Vagina (tissue), 2 donors: Measurements from ENCODE around the gene CASP3. TPM values are rescaled to one million over a fixed set of nuclear protein-coding genes. Genes with fewer than 3 reads are reported as not detected.

Experiments
- DNase-seq, 2 donors: peaks; one replicate each; pipeline ENCODE4 v3.0.0-alpha.2; 2017; ENCODE audit errors: extremely low spot score in 2 of 2
- H3K27ac ChIP-seq: fragments of 200-600 bp; sonication (generic); one replicate; pipeline ENCODE4 v1.5.1; 2019
- H3K27me3 ChIP-seq: fragments of 200-600 bp; sonication (generic); one replicate; pipeline ENCODE4 v1.5.1; 2019
- H3K36me3 ChIP-seq, 2 donors: fragments of 200-600 bp; sonication (generic); one replicate each; pipeline ENCODE4 v1.5.1; 2017 to 2019
- H3K4me1 ChIP-seq: fragments of 200-600 bp; sonication (generic); one replicate; pipeline ENCODE4 v1.5.1; 2019
- H3K4me3 ChIP-seq, 2 donors: fragments of 200-600 bp; sonication (generic); 1 replicate in 1 of 2; 2 replicates in 1 of 2; pipeline ENCODE4 v1.5.1; 2016 to 2019
- H3K9me3 ChIP-seq: fragments of 200-600 bp; sonication (generic); one replicate; pipeline ENCODE4 v1.5.1; 2019
- CTCF ChIP-seq, 3 experiments: fragments of 450-650 bp in 2 of 3; fragments of 200-600 bp in 1 of 3; sonication (generic) in 1 of 3; IDR thresholded peaks; one replicate each; pipeline ENCODE4 v1.5.1; 2017 to 2019; ENCODE audit warnings: antibody characterized with exemption in 3 of 3, mild to moderate bottlenecking in 2 of 3, moderate library complexity in 2 of 3
- POLR2A ChIP-seq, 2 donors: fragments of 450-650 bp; IDR thresholded peaks; one replicate each; pipeline ENCODE4 v1.6.1; 2017; ENCODE audit warnings: antibody characterized with exemption in 2 of 2, mild to moderate bottlenecking in 2 of 2, moderate library complexity in 2 of 2
- POLR2AphosphoS5 ChIP-seq, 2 donors: sonication (generic); formaldehyde crosslinking; IDR thresholded peaks; one replicate each; pipeline ENCODE4 v1.9.0; 2017; ENCODE audit warnings: antibody characterized with exemption in 2 of 2, mild to moderate bottlenecking in 2 of 2, low read depth in 1 of 2; ENCODE audit not compliant: insufficient read depth in 1 of 2
- intact Hi-C: fragments of 100-400 bp; cut with DNase I; formaldehyde crosslinking; loops from one replicate; pipeline ENCODE4 v1.15.1; 2023
- total RNA-seq: library from RNA; depleted of rRNA; stranded (reverse); fragments of >200 nt; gene quantifications from one replicate; pipeline ENCODE4 v1.2.3, GENCODE V29; 2016

CASP3 gene
- total RNA-seq, 1 donor from 2014 or later, result 11.3 TPM

GRCh38 chr4:184588893-184589292, 60.4 kb downstream of the CASP3 start:
- no peak overlapping the region for H3K4me3 ChIP-seq
- H3K27me3 ChIP-seq, result no peaks in the 10 kb centered on the region
- intact Hi-C loops, result no loop called here
- no peak for DNase-seq
- H3K4me1 ChIP-seq, result no peaks in the 10 kb centered on the region
- no peaks in the 10 kb centered on the region for H3K9me3 ChIP-seq
- TF ChIP-seq POLR2A (IDR thresholded peaks at IDR 0.05) (no peak), CTCF (IDR thresholded peaks at IDR 0.05) (no peak), POLR2AphosphoS5 (IDR thresholded peaks at IDR 0.05; ENCODE audit: insufficient read depth in 1 of 2, low read depth in 1 of 2) (no peak)
- no peaks in the 10 kb centered on the region for H3K36me3 ChIP-seq
- no peak overlapping the region for H3K27ac ChIP-seq

GRCh38 chr4:184587701-184588100, 61.5 kb downstream of the CASP3 start:
- intact Hi-C loops, result no loop called here
- no peak overlapping the region for H3K27ac ChIP-seq
- TF ChIP-seq POLR2A (IDR thresholded peaks at IDR 0.05) (no peak), CTCF (IDR thresholded peaks at IDR 0.05) (no peak), POLR2AphosphoS5 (IDR thresholded peaks at IDR 0.05; ENCODE audit: insufficient read depth in 1 of 2, low read depth in 1 of 2) (no peak)
- DNase-seq, result no peak
- no peak overlapping the region for H3K4me3 ChIP-seq
- no peaks in the 10 kb centered on the region for H3K9me3 ChIP-seq
- no peaks in the 10 kb centered on the region for H3K36me3 ChIP-seq
- H3K4me1 ChIP-seq, result no peaks in the 10 kb centered on the region
- H3K27me3 ChIP-seq, result no peaks in the 10 kb centered on the region

GRCh38 chr4:184587221-184587620, 62.0 kb downstream of the CASP3 start:
- Histone ChIP-seq H3K4me1 (no peaks in the 10 kb centered on the region), H3K4me3 (no peak overlapping the region), H3K9me3 (no peaks in the 10 kb centered on the region), H3K27ac (no peak overlapping the region), H3K27me3 (no peaks in the 10 kb centered on the region), H3K36me3 (no peaks in the 10 kb centered on the region)
- intact Hi-C loops, result no loop called here
- DNase-seq, result no peak
- TF ChIP-seq POLR2AphosphoS5 (IDR thresholded peaks at IDR 0.05; ENCODE audit: insufficient read depth in 1 of 2, low read depth in 1 of 2), result no peak
- no peak for TF ChIP-seq CTCF (IDR thresholded peaks at IDR 0.05)
- TF ChIP-seq POLR2A (IDR thresholded peaks at IDR 0.05), result no peak

- intact Hi-C loops, result no loop called here
- Histone ChIP-seq H3K4me1 (no peaks in the 10 kb centered on the region), H3K27ac (no peak overlapping the region), H3K4me3 (no peak overlapping the region), H3K27me3 (no peaks in the 10 kb centered on the region), H3K36me3 (no peaks in the 10 kb centered on the region), H3K9me3 (no peaks in the 10 kb centered on the region)
- no peak for DNase-seq
- TF ChIP-seq POLR2AphosphoS5 (IDR thresholded peaks at IDR 0.05; ENCODE audit: insufficient read depth in 1 of 2, low read depth in 1 of 2), result no peak
- no peak for TF ChIP-seq CTCF (IDR thresholded peaks at IDR 0.05)
- TF ChIP-seq POLR2A (IDR thresholded peaks at IDR 0.05), result no peak
Observed at GRCh38 chr4:184583738-184584502, 65.3 kb downstream of the CASP3 start.

Other genes with a start within 250 kb of the CASP3 start
- gene IRF2, start 174.9 kb downstream of the CASP3 start, total RNA-seq, result 18.7 TPM
- 14.0 TPM for gene PRIMPOL, start 291 bp upstream of the CASP3 start, total RNA-seq
- 5.2 TPM for gene CENPU, start 84.6 kb upstream of the CASP3 start, total RNA-seq
- gene ACSL1, start 176.5 kb upstream of the CASP3 start, total RNA-seq, result 106 TPM